Testis (tissue), 2 donors: ENCODE results near the gene ANKRD53.

Experiments
- POLR2A ChIP-seq: fragments of 450-650 bp; IDR thresholded peaks from one replicate; pipeline ENCODE4 v1.6.1; 2017; ENCODE audit warnings: antibody characterized with exemption, mild to moderate bottlenecking, moderate library complexity
- TF ChIP-seq, protein P1 (sequence below), 3 experiments: fragments of 450-650 bp in 2 of 3; fragments of 200-600 bp in 1 of 3; sonication (generic) in 1 of 3; IDR thresholded peaks; one replicate each; pipeline ENCODE4 v1.5.1; 2016 to 2019; ENCODE audit warnings: antibody characterized with exemption in 3 of 3, mild to moderate bottlenecking in 2 of 3, moderate library complexity in 1 of 3

DNA sequence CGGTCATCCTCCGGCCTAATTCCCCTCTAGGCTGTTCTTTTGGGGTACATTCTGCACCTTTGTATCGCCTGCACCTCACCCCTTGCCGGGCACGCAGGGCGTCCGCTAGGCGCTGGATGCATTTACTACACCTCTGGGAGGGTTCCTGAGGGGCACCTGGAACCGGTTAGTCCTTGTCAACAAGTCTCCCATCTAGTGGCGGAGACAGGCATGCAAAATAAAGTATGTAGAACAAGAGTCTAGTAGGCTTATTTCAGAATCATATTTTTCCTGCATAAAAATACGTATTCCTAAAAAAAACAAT, 16.9 kb downstream of the ANKRD53 start:
- no peak for TF ChIP-seq POLR2A
- TF ChIP-seq, protein P1, sequence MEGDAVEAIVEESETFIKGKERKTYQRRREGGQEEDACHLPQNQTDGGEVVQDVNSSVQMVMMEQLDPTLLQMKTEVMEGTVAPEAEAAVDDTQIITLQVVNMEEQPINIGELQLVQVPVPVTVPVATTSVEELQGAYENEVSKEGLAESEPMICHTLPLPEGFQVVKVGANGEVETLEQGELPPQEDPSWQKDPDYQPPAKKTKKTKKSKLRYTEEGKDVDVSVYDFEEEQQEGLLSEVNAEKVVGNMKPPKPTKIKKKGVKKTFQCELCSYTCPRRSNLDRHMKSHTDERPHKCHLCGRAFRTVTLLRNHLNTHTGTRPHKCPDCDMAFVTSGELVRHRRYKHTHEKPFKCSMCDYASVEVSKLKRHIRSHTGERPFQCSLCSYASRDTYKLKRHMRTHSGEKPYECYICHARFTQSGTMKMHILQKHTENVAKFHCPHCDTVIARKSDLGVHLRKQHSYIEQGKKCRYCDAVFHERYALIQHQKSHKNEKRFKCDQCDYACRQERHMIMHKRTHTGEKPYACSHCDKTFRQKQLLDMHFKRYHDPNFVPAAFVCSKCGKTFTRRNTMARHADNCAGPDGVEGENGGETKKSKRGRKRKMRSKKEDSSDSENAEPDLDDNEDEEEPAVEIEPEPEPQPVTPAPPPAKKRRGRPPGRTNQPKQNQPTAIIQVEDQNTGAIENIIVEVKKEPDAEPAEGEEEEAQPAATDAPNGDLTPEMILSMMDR (IDR thresholded peaks at IDR 0.05) = peak in 1 of 3 experiments; percentile 25
